ENCODE data around the gene FGFBP1. TPM values are rescaled to one million over a fixed set of nuclear protein-coding genes. Genes with fewer than 3 reads are reported as not detected.

FGFBP1 gene
- total RNA-seq (2012; rRNA removed) (under 0.01 TPM in 1 of 2 replicates, not detected in the other), polyA plus RNA-seq (2012; rRNA removed) (not detected in 2 replicates), Bru-seq, nascent RNA (not detected), BruChase-seq, experiment 1, labeled RNA remaining after a 6-hour chase (not detected), BruChase-seq, experiment 2, labeled RNA remaining after a 2-hour chase (not detected)
- not detected in 2 replicates for polyA plus RNA-seq (2012; cell fraction: cytosol; rRNA removed)
- polyA plus RNA-seq (2012; cell fraction: nucleus; rRNA removed; ENCODE audit: low replicate concordance), result not detected in 2 replicates
- long read RNA-seq, result 0 reads

GRCh38 chr4:15938640-15939039 lies at the start of gene FGFBP1:
Gene FGFBP1 (minus strand): TSS chr4:15938740. CDS start chr4:15936632, 2,108 bp downstream.
- H3K4me2 ChIP-seq (ENCODE audit: low read depth, low read length), result no peak within 1 kb of the TSS
- no peak within 1 kb of the TSS for H3K4me3 ChIP-seq (ENCODE audit: insufficient read depth, low read depth, low read length)
- intact Hi-C loops (cut with micrococcal nuclease) (no loop called here), dilution Hi-C loops (cut with HindIII; ENCODE audit: low sequenced_read_pairs, unreplicated experiment) (no loop called here), in situ Hi-C loops (cut with MboI; ENCODE audit: low sequenced_read_pairs) (no loop called here)
- no peak for TF ChIP-seq MXI1 (IDR thresholded peaks at IDR 0.05; ENCODE audit: borderline replicate concordance, low read depth, low read length)
- TF ChIP-seq MAFK (IDR thresholded peaks at IDR 0.05; ENCODE audit: low read depth, low read length), result no peak
- H2BK15ac ChIP-seq (ENCODE audit: low read depth, low read length), result no peak within 1 kb of the TSS
- no peak within 1 kb of the TSS for H2BK120ac ChIP-seq (ENCODE audit: low read depth, low read length)
- no peak within 1 kb of the TSS for H2AK9ac ChIP-seq (replicated peaks; ENCODE audit: low read depth, low read length, poor library complexity)
- no peak within 1 kb of the TSS for H3K23ac ChIP-seq (ENCODE audit: low read depth, low read length)
- H3K27ac ChIP-seq (ENCODE audit: insufficient read depth, low read length), result no peak within 1 kb of the TSS
- H4K8ac ChIP-seq (ENCODE audit: low read depth in 2 of 2, low read length in 2 of 2), result no peak within 1 kb of the TSS
- no peak for DNase-seq
- no peaks in the 10 kb centered on the region for H3K9me3 ChIP-seq (ENCODE audit: control insufficient read depth, insufficient read depth, low read length)
- no peaks in the 10 kb centered on the region; the same call in 1 of the 2 replicates for H3K9me1 ChIP-seq (ENCODE audit: insufficient read depth, low read length)
- ChIA-PET POLR2A (ENCODE audit: unreplicated experiment) (no interaction called here), CTCF (interaction anchor here (1.1 kb wide), 1 partner anchor 37 kb away, joined by 3 read pairs; no protein-coding TSS in a partner anchor)
- H3K4me1 ChIP-seq (ENCODE audit: control insufficient read depth, insufficient read depth, low read length), result no peaks in the 10 kb centered on the region
- H2BK5ac ChIP-seq (ENCODE audit: low read depth, low read length, poor library complexity, severe bottlenecking), result no peak within 1 kb of the TSS
- WGBS, 2 experiments (ENCODE audit: extremely low coverage in 2 of 2, insufficient read length in 1 of 2), result no CpG with 5 or more reads among the region's 4 CpGs
- peaks cover 33% of the 10 kb centered on the region for H3K27me3 ChIP-seq (ENCODE audit: control insufficient read depth, insufficient read depth, low read length)
- H3K36me3 ChIP-seq (ENCODE audit: control insufficient read depth, insufficient read depth, low read length), result no peaks in the 10 kb centered on the region
- H3K18ac ChIP-seq (ENCODE audit: low read depth, low read length), result no peak within 1 kb of the TSS
- no peak within 1 kb of the TSS for H3K14ac ChIP-seq (replicated peaks; ENCODE audit: low read depth, low read length)
- H3K79me1 ChIP-seq (ENCODE audit: low read depth in 1 of 2, low read length in 2 of 2), result no peaks in the 10 kb centered on the region
- no peak within 1 kb of the TSS for H3K9ac ChIP-seq (ENCODE audit: low read depth, low read length)
- H2AFZ ChIP-seq (replicated peaks; ENCODE audit: low read length, poor library complexity), result no peak within 1 kb of the TSS
- no peak within 1 kb of the TSS for H3K4ac ChIP-seq (ENCODE audit: low read depth, low read length)
- BruUV-seq (replicated peaks), result no TSS peak
- H3K56ac ChIP-seq (ENCODE audit: extremely low read depth, insufficient read depth, low read length), result no peak within 1 kb of the TSS
- no peak for ATAC-seq (ENCODE audit: low read depth)
- no peak within 1 kb of the TSS for H2AK5ac ChIP-seq (ENCODE audit: low read depth, low read length)
- no peak within 1 kb of the TSS for H2BK20ac ChIP-seq (ENCODE audit: low read depth, low read length)
- H4K91ac ChIP-seq (ENCODE audit: insufficient read depth, low read depth, low read length), result no peak within 1 kb of the TSS
- no peaks in the 10 kb centered on the region for H4K20me1 ChIP-seq (ENCODE audit: insufficient read depth, low read length)
- no peak within 1 kb of the TSS for H4K5ac ChIP-seq (ENCODE audit: low read depth, low read length)

All from IMR-90 (cell line).